Measurements from ENCODE around the gene AADACL3.

GRCh38 chr1:12677565-12677964, 38.3 kb upstream of the AADACL3 start:
- no peak for TF ChIP-seq CTCF (conservative IDR thresholded peaks at IDR 0.05)
- no peak for TF ChIP-seq ZFX (IDR thresholded peaks at IDR 0.05)

Measured in C4-2B (cell line).